Neuron (in vitro differentiated cells): ENCODE results near the gene HEG1.
"Not testable (repeated sequence)": the region's sequence is repeated elsewhere in the genome, so short reads cannot be mapped to it uniquely, and the experiment has no call there.

Experiments used
- H2AFZ ChIP-seq: one replicate; pipeline ENCODE4 v1.6.1; 2013; ENCODE audit warnings: low read depth, mild to moderate bottlenecking, inconsistent platforms, low read length, moderate library complexity
- H3K27me3 ChIP-seq: one replicate; pipeline ENCODE4 v1.6.1; 2013; ENCODE audit warnings: low read length; ENCODE audit not compliant: insufficient read depth
- H3K36me3 ChIP-seq: one replicate; pipeline ENCODE4 v1.6.1; 2013; ENCODE audit warnings: low read length; ENCODE audit not compliant: insufficient read depth
- H3K4me1 ChIP-seq: one replicate; pipeline ENCODE4 v1.6.1; 2013; ENCODE audit warnings: low read length; ENCODE audit not compliant: insufficient read depth
- H3K4me3 ChIP-seq: 2 replicates; pipeline ENCODE4 v1.5.1; 2013; ENCODE audit warnings: mild to moderate bottlenecking, low read length, moderate library complexity
- H3K9me3 ChIP-seq: one replicate; pipeline ENCODE4 v1.6.1; 2013; ENCODE audit warnings: low read length

The HEG1 gene, protein sequence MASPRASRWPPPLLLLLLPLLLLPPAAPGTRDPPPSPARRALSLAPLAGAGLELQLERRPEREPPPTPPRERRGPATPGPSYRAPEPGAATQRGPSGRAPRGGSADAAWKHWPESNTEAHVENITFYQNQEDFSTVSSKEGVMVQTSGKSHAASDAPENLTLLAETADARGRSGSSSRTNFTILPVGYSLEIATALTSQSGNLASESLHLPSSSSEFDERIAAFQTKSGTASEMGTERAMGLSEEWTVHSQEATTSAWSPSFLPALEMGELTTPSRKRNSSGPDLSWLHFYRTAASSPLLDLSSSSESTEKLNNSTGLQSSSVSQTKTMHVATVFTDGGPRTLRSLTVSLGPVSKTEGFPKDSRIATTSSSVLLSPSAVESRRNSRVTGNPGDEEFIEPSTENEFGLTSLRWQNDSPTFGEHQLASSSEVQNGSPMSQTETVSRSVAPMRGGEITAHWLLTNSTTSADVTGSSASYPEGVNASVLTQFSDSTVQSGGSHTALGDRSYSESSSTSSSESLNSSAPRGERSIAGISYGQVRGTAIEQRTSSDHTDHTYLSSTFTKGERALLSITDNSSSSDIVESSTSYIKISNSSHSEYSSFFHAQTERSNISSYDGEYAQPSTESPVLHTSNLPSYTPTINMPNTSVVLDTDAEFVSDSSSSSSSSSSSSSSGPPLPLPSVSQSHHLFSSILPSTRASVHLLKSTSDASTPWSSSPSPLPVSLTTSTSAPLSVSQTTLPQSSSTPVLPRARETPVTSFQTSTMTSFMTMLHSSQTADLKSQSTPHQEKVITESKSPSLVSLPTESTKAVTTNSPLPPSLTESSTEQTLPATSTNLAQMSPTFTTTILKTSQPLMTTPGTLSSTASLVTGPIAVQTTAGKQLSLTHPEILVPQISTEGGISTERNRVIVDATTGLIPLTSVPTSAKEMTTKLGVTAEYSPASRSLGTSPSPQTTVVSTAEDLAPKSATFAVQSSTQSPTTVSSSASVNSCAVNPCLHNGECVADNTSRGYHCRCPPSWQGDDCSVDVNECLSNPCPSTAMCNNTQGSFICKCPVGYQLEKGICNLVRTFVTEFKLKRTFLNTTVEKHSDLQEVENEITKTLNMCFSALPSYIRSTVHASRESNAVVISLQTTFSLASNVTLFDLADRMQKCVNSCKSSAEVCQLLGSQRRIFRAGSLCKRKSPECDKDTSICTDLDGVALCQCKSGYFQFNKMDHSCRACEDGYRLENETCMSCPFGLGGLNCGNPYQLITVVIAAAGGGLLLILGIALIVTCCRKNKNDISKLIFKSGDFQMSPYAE (N-terminal part only)

DNA sequence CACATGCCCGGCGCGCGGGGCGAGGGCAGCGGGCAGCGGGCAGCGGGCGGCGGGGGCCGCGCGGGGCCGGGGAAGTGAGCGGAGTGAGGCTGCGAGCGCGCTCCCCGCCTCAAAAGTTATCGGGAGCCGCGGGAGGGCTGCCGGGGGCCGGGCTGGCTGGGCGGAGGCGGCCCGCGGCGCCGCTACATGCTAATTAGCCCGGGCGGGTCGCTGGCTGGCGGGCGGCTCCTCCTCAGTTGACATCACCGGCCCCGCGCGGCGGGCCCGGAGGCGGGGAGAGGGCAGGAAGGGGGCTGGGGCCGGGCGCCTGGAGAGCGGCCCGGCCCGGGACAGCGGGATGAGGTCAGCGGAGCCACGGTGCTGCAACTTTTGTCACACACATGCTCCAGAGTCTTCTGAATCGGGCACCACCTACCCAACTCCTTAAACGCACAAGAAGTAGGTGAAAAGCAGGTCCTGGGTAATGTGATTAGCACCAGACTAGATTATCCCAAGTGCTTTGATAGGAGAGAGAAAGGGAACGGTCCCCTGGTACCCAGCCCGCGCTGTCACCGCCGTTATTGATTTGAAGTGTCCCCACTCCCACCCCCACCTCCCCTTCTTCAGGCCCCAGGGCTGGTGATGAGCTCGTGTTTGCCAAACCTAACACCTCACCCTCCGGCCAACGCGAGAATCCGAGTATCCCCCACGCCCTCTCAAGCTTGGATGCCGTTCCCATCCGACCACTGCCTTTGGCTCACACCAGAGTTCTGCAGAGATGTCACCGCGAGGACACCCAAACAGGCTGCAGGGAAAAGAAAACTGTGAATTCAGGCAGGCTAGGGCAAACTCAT lies at the start of gene HEG1:
HEG1 (minus strand) TSS at position 85 of the 833 bp plus-strand sequence. CDS start 107 bp downstream, outside the sequence.
- H3K9me3 ChIP-seq, result no peaks in the 10 kb centered on the region
- no peaks in the 10 kb centered on the region for H3K27me3 ChIP-seq
- H3K4me1 ChIP-seq, result peaks cover 50% of the 10 kb centered on the region
- peak within 1 kb of the TSS; percentile 70 for H2AFZ ChIP-seq
- H3K4me3 ChIP-seq, result peak within 1 kb of the TSS; percentile 75
- no peaks in the 10 kb centered on the region for H3K36me3 ChIP-seq

GRCh38 chr3:125105116-125105515 lies 49.3 kb upstream of the HEG1 start:
- H3K4me1 ChIP-seq, result peaks cover 4% of the 10 kb centered on the region
- no peaks in the 10 kb centered on the region for H3K9me3 ChIP-seq
- H2AFZ ChIP-seq, result no peak overlapping the region
- H3K4me3 ChIP-seq, result no peak overlapping the region
- H3K27me3 ChIP-seq, result no peaks in the 10 kb centered on the region
- no peaks in the 10 kb centered on the region for H3K36me3 ChIP-seq

- Histone ChIP-seq H3K4me1 (peaks cover 4% of the 10 kb centered on the region), H3K9me3 (no peaks in the 10 kb centered on the region), H3K36me3 (no peaks in the 10 kb centered on the region), H3K27me3 (no peaks in the 10 kb centered on the region), H3K4me3 (no peak overlapping the region), H2AFZ (no peak overlapping the region)
Observed at GRCh38 chr3:125104639-125105038, 48.8 kb upstream of the HEG1 start.

DNA sequence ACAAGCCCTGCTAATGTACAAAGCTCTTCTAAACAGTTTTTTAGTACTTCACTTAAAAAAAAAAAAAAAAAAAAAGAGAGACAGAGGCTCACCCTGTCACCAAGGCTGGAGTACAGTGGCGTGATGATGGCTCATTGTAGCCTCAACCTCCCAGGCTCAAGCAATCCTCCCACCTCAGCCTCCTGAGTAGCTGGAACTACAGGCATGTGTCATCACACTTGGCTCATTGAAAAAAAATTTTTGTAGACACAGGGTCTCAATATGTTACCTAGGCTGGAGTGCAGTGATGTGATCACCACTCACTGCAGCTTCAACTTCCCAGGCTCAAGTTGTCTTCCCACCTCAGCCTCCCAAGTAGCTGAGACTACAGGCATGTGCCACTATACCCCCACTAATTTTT lies 47.6 kb upstream of the HEG1 start:
- H3K4me1 ChIP-seq, result peaks cover 4% of the 10 kb centered on the region
- H3K4me3 ChIP-seq, result no peak overlapping the region
- H3K9me3 ChIP-seq, result no peaks in the 10 kb centered on the region
- no peaks in the 10 kb centered on the region for H3K36me3 ChIP-seq
- no peaks in the 10 kb centered on the region for H3K27me3 ChIP-seq
- H2AFZ ChIP-seq, result no peak overlapping the region

DNA sequence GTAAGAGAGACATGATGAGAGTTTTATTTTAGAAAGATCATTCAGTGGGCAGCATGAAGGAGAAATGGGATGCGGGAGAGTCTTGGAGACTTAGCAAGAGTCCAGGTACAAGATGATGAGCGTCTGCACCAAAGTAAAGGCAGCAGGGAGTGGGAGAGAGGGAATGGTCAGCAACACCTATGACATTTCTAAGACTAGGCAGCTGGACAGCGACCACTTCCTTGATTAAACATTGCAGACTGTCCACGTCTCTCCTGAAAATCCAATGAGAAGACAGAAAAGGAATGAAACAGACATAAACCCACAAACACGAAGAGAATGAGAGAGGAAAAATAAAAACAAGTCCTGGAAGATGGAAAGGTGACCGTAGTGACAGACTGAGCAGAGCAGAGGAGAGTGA lies 46.7 kb upstream of the HEG1 start:
- H3K9me3 ChIP-seq, result no peaks in the 10 kb centered on the region
- H3K27me3 ChIP-seq, result no peaks in the 10 kb centered on the region
- no peak overlapping the region for H3K4me3 ChIP-seq
- no peak overlapping the region for H2AFZ ChIP-seq
- H3K36me3 ChIP-seq, result no peaks in the 10 kb centered on the region
- peaks cover 4% of the 10 kb centered on the region for H3K4me1 ChIP-seq

DNA sequence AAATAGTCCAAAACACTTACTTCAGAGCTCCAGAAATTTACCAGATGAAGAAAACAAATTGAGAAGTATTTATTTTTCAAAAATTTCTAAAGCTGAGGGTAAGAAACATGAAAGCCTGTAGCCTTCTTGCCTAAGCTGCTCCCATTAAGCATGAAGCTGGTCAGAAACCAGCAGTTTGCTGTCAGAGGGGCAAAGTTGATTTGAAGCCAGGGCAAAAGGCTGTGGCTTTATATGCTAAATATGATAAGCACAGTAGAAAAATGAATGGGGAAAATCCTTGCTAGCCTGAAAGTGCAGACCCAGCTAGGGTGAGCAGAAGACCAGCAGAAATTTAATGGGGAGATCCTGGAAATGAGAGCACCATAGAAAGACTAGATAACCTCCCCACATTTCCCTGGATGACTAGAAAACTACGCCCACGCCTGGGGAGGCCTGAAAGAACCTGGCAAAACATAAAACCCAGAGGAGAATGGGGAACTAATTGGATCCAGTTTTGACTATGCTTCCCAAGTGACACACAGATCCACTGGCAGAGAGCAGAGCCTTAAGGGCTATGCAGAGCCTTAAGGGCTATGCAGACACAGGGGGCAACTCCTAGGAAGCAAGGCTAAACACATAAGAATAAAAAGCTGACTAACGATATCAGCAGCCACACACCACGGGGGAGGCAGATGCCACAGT lies 43.0 kb upstream of the HEG1 start:
- H3K4me3 ChIP-seq, result no peak overlapping the region
- H3K4me1 ChIP-seq, result no peaks in the 10 kb centered on the region
- no peak overlapping the region for H2AFZ ChIP-seq

GRCh38 chr3:125090649-125091048 lies 34.9 kb upstream of the HEG1 start:
- no peak overlapping the region for H3K4me3 ChIP-seq
- H2AFZ ChIP-seq, result no peak overlapping the region
- H3K4me1 ChIP-seq, result no peaks in the 10 kb centered on the region
- no peaks in the 10 kb centered on the region for H3K27me3 ChIP-seq
- H3K9me3 ChIP-seq, result no peaks in the 10 kb centered on the region
- no peaks in the 10 kb centered on the region for H3K36me3 ChIP-seq

More for the DNA sequence above, 43.0 kb upstream of the HEG1 start:
- H3K36me3 ChIP-seq, result no peaks in the 10 kb centered on the region
- no peaks in the 10 kb centered on the region for H3K27me3 ChIP-seq
- no peaks in the 10 kb centered on the region for H3K9me3 ChIP-seq

GRCh38 chr3:125087768-125088391 lies 32.1 kb upstream of the HEG1 start:
- H3K4me3 ChIP-seq, result no peak overlapping the region
- no peaks in the 10 kb centered on the region for H3K4me1 ChIP-seq
- H3K36me3 ChIP-seq, result no peaks in the 10 kb centered on the region
- H2AFZ ChIP-seq, result no peak overlapping the region
- no peaks in the 10 kb centered on the region for H3K27me3 ChIP-seq
- H3K9me3 ChIP-seq, result no peaks in the 10 kb centered on the region

GRCh38 chr3:125085166-125085565 lies 29.4 kb upstream of the HEG1 start:
- Histone ChIP-seq H2AFZ (no peak overlapping the region), H3K36me3 (no peaks in the 10 kb centered on the region), H3K27me3 (no peaks in the 10 kb centered on the region), H3K4me1 (no peaks in the 10 kb centered on the region), H3K4me3 (no peak overlapping the region), H3K9me3 (peaks cover 2% of the 10 kb centered on the region)

GRCh38 chr3:125083776-125084175 lies 28.0 kb upstream of the HEG1 start:
- Histone ChIP-seq H3K4me3 (no peak overlapping the region), H3K4me1 (no peaks in the 10 kb centered on the region), H3K9me3 (peaks cover 2% of the 10 kb centered on the region), H2AFZ (no peak overlapping the region), H3K27me3 (no peaks in the 10 kb centered on the region), H3K36me3 (no peaks in the 10 kb centered on the region)

DNA sequence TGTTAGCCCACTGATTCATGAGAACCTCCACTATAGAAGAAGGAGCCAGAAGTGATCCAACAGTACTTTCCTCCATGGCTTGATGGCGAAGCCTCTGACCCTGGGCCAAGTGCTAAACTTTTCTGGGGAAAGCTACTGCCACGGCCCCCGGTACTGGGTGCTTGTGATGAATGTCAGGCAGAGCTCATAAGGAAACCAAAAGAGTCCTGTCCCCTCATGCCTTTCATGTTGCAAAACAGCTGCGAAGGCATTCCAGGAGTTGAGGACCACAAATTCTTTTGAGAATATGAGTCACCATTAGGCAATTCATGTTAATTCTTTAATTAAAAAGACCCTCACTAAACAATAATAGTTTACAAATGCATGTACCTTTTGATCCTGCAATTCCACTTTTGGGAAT lies 26.5 kb upstream of the HEG1 start:
- not testable (repeated sequence) for H3K4me1 ChIP-seq, H3K9me3 ChIP-seq, H3K27me3 ChIP-seq, H3K36me3 ChIP-seq, H3K4me3 ChIP-seq, H2AFZ ChIP-seq
